Suprapubic skin (tissue), 3 donors: ENCODE measurements around the gene CNP.

ENCODE experiments used
- POLR2A ChIP-seq, 2 donors: fragments of 450-650 bp; IDR thresholded peaks; one replicate each; pipeline ENCODE4 v1.6.1; 2017; ENCODE audit warnings: antibody characterized with exemption in 2 of 2, mild to moderate bottlenecking in 2 of 2, moderate library complexity in 2 of 2
- TF ChIP-seq, protein P1 (sequence below), 2 donors: fragments of 200-600 bp in 1 of 2; fragments of 450-650 bp in 1 of 2; sonication (generic) in 1 of 2; IDR thresholded peaks; one replicate each; pipeline ENCODE4 v1.5.1; 2016 to 2019; ENCODE audit warnings: antibody characterized with exemption in 2 of 2, mild to moderate bottlenecking in 1 of 2, moderate library complexity in 1 of 2

DNA sequence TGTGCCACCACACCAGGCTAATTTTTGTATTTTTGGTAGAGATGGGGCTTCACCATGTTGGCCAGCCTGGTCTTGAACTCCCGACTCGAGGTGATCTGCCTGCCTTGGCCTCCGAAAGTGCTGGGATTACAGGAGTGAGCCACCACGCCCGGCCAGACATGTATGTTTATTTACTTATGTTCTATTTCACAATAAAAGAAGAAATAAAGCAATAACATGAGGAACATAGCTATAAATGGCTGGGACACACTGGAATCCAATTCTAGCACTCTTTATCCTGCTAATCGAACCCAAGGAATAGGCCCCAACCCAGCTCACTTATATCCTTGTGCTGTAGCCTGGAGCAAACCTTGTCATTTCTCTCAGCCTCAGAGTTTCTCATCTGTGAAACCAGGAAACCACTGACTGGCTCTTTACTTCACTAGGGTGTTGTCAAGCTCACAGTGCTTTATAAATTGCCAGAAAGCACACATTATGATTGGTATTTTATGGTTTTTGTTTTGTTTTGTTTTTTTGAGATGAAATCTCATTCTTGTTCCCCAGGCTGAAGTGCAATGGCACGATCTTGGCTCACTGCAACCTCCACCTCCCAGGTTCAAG, 40.5 kb upstream of the CNP start:
- no peak for TF ChIP-seq POLR2A (IDR thresholded peaks at IDR 0.05)
- TF ChIP-seq, protein P1, sequence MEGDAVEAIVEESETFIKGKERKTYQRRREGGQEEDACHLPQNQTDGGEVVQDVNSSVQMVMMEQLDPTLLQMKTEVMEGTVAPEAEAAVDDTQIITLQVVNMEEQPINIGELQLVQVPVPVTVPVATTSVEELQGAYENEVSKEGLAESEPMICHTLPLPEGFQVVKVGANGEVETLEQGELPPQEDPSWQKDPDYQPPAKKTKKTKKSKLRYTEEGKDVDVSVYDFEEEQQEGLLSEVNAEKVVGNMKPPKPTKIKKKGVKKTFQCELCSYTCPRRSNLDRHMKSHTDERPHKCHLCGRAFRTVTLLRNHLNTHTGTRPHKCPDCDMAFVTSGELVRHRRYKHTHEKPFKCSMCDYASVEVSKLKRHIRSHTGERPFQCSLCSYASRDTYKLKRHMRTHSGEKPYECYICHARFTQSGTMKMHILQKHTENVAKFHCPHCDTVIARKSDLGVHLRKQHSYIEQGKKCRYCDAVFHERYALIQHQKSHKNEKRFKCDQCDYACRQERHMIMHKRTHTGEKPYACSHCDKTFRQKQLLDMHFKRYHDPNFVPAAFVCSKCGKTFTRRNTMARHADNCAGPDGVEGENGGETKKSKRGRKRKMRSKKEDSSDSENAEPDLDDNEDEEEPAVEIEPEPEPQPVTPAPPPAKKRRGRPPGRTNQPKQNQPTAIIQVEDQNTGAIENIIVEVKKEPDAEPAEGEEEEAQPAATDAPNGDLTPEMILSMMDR (IDR thresholded peaks at IDR 0.05), result no peak
